Bronchial epithelial cell (primary cell): ENCODE results near the gene IFITM10. TPM values are rescaled to one million over a fixed set of nuclear protein-coding genes. Genes with fewer than 3 reads are reported as not detected.

Experiments
- DNase-seq: peaks from one replicate; pipeline ENCODE4 v3.0.0-alpha.2; 2010; ENCODE audit warnings: low read depth
- FAIRE-seq: peaks from 2 replicates; lab custom pipeline; 2011; peaks lifted over from hg19 to GRCh38; lab: Jason Lieb, UNC
- H3K27me3 ChIP-seq: 2 replicates; pipeline ENCODE4 v1.5.1; 2011; ENCODE audit warnings: low read length; ENCODE audit not compliant: control insufficient read depth, insufficient read depth
- H3K36me3 ChIP-seq: 2 replicates; pipeline ENCODE4 v1.5.1; 2011; ENCODE audit warnings: low read length; ENCODE audit not compliant: control insufficient read depth, insufficient read depth
- H3K4me3 ChIP-seq: 2 replicates; pipeline ENCODE4 v1.5.1; 2011; ENCODE audit warnings: mild to moderate bottlenecking, low read depth, low read length, control low read depth
- total RNA-seq: library from RNA; depleted of rRNA; stranded (reverse); fragments of >200 nt; gene quantifications from 2 replicates; pipeline ENCODE4 v1.2.1, GENCODE V29; 2014
- TF ChIP-seq, protein P1 (sequence below): IDR thresholded peaks from 2 replicates; pipeline ENCODE4 v1.5.1; 2011; ENCODE audit warnings: mild to moderate bottlenecking, moderate library complexity, low read length, control low read depth, inconsistent platforms; ENCODE audit not compliant: insufficient read depth, severe bottlenecking

IFITM10 gene
- total RNA-seq, 1 donor from 2014 or later, result 1.3 TPM

DNA sequence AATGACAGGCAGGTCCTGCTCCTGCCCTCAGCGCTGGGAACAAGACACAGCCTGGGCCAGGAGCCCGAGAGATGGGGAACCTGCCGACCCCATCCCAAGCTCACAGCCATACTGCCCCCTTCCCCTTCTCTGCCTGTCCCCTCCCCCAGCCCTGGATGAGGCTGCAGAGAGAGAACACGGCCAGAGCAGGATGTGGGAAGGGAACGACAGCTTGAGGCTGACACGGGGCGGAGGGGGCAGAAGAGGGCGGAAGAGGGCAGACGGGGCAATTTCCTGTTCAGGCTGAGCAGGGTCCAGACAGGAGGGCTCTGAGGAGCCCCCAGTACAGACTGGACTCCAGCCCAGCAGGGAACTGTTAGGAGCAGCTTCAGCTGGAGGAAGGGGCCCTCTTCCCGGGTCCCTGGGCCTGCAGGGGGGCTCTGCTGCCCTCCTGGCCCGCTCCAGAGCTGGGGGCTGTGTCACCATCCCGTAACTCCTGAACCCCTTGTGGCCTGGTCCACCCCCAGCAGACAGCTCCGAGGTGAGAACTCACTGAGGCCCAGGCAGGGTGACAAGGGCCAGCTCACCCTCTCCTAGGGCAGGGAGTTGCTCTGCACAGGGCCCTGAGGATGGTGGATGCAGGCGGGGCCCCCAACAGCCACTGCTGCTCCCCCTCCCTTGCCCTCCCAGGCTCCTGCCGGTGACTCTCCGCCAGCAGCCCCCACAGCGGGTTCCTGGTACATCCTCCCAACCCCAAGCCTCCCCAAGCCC lies 7.6 kb upstream of the IFITM10 start:
- Histone ChIP-seq H3K4me3 (no peak overlapping the region), H3K27me3 (no peaks in the 10 kb centered on the region), H3K36me3 (peaks cover 66% of the 10 kb centered on the region)
- DNase-seq (no peak), FAIRE-seq (no peak)
- TF ChIP-seq, protein P1, sequence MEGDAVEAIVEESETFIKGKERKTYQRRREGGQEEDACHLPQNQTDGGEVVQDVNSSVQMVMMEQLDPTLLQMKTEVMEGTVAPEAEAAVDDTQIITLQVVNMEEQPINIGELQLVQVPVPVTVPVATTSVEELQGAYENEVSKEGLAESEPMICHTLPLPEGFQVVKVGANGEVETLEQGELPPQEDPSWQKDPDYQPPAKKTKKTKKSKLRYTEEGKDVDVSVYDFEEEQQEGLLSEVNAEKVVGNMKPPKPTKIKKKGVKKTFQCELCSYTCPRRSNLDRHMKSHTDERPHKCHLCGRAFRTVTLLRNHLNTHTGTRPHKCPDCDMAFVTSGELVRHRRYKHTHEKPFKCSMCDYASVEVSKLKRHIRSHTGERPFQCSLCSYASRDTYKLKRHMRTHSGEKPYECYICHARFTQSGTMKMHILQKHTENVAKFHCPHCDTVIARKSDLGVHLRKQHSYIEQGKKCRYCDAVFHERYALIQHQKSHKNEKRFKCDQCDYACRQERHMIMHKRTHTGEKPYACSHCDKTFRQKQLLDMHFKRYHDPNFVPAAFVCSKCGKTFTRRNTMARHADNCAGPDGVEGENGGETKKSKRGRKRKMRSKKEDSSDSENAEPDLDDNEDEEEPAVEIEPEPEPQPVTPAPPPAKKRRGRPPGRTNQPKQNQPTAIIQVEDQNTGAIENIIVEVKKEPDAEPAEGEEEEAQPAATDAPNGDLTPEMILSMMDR, result no peak

DNA sequence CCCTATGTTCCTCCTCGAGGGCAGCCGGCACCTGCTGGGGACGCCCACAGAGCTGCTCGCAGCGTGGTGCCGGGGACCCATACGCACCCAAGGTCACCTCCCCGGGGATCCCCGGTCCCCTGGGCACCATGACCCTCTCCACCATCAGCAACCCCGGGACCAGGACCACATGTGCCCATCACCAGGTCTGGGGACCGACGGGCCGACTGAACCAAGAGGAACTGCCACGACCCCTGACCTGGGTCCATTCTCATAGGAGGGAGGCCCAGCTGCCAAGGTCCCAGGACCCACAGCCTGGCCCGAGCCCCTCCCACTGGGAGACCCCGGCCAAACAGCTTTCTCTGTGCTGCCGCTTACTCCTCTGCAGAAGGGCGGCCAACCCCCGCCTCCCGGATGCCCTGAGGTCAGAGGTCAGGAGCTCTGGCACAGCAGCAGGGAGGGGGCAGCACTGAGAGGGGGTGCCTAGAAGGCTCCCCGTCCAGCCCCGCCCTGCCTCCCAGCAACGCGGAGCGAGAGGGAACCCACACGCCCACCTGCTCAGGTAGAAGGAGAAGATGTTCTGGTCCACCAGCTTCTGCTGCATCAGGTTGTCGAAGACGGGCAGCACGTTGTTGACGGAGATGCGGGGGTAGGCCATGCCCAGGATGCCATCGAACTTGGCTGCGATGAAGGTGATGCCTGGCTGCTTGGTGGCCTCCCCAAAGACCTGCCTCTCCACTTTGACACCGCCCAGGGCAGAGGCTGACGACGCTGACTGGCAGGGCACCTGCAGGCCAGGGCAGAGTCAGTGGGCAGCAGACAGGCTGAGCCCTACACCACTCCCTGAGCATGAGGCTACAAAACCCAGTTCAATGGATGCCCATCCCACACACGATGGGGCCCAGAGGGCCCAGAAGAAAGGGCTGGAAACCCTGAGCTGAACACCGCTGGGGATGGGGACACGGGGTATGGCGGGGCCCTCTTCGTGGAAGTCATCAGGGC lies 6.7 kb upstream of the IFITM10 start:
- H3K36me3 ChIP-seq, result peaks cover 73% of the 10 kb centered on the region
- no peak overlapping the region for H3K4me3 ChIP-seq
- DNase-seq, result no peak
- FAIRE-seq, result no peak
- no peaks in the 10 kb centered on the region for H3K27me3 ChIP-seq
- TF ChIP-seq, protein P1, result no peak

DNA sequence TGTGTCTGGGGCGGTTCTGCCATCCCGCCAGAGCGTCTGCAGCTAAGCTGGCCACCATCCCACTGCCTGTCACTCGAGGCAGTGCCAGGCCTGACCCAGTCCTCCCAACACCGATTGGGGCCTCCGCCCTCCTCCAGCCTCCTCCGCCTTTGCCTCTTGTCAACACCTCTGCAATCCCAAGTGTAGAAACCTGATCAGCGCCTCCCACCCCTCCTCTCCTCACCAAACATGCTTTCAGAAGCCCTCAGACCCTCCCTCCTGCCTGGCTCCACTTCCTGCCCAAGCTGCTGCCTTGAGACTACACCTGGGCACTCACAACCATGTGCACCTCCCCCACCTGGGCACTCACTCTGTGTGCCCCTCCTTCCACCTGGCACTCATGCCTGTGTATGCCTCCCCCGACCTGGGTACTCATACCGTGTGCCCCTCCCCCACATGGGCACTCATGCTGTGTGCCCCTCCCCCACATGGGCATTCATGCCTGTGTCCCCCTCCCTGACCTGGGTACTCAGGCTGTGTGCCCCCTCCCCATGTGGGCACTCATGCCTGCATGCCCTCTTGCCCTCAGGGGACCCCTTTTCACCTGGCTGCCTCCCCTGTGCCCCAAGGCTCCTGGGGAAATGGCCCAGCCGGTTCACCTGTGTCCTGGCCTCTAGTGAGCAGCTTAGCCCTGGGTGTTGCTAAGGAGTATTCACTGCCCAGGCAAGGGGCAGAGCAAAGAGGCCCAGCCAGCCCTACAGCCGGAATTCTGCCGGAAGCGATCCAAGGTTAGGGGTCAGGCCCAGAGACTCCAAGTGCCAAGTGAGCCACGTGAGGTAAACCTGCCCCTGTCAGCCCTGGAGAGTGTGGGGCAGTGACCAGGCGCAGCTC lies 5.5 kb upstream of the IFITM10 start:
- FAIRE-seq (no peak), DNase-seq (no peak)
- TF ChIP-seq, protein P1, result no peak
- H3K27me3 ChIP-seq, result no peaks in the 10 kb centered on the region
- peaks cover 62% of the 10 kb centered on the region for H3K36me3 ChIP-seq
- no peak overlapping the region for H3K4me3 ChIP-seq

DNA sequence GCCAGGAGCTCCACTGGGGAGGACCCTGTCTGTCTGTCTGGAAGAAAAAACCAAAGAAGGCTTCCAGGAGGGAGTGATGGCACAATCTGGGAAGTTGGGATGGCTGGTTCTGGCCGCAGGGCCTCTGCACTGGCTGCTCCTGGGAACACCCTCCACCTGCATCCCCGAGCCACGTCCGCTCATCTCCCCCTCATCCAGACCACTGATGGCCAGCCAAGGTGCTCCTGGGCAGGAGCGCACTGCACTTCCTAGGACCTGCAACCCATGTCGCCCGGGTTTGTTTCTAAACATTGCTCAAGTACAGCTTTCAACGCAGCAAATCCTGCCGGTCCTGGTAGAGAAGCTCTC lies 4.9 kb upstream of the IFITM10 start:
- Histone ChIP-seq H3K27me3 (no peaks in the 10 kb centered on the region), H3K36me3 (peaks cover 56% of the 10 kb centered on the region), H3K4me3 (no peak overlapping the region)
- TF ChIP-seq, protein P1, result no peak
- FAIRE-seq, result no peak
- no peak for DNase-seq

DNA sequence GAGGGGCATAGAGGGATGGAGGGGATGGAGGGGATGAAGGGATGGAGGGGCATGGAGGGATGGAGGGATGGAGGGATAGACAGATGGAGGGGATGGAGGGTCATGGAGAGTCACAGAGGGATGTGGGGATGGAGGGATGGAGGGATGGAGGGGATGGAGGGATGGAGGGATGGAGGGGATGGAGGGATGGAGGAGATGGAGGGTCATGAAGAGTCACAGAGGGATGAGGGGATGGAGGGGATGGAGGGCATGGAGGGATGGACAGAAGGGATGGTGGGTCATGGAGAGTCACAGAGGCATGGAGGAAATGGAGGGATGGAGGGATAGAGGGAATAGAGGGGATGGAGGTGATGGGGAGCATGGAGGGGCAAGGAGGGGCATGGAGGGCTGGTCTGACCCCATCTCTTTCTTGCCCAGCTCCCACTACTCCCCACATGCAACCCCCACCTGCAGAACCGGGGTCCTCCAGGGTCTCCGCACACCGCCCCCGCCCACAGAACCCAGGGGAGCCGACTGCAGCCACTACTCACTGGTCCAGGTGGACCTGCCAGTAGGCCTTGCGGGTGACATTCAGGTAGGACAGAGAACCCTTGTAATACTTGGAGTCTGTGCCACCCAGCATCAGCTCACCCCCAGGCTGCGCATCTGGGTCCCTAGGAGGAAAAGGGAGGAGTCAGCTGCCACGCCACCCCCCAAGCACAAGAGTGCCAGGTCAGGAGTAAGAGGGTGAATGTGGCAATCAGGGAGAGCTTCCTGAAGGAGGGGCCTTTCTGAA lies 4.2 kb upstream of the IFITM10 start:
- FAIRE-seq (no peak), DNase-seq (no peak)
- Histone ChIP-seq H3K36me3 (peaks cover 49% of the 10 kb centered on the region), H3K27me3 (no peaks in the 10 kb centered on the region), H3K4me3 (no peak overlapping the region)
- TF ChIP-seq, protein P1, result no peak
